ENCODE data around the gene PRAC1.
"Not testable (repeated sequence)": the region's sequence is repeated elsewhere in the genome, so short reads cannot be mapped to it uniquely, and the experiment has no call there.

Gene PRAC1

DNA sequence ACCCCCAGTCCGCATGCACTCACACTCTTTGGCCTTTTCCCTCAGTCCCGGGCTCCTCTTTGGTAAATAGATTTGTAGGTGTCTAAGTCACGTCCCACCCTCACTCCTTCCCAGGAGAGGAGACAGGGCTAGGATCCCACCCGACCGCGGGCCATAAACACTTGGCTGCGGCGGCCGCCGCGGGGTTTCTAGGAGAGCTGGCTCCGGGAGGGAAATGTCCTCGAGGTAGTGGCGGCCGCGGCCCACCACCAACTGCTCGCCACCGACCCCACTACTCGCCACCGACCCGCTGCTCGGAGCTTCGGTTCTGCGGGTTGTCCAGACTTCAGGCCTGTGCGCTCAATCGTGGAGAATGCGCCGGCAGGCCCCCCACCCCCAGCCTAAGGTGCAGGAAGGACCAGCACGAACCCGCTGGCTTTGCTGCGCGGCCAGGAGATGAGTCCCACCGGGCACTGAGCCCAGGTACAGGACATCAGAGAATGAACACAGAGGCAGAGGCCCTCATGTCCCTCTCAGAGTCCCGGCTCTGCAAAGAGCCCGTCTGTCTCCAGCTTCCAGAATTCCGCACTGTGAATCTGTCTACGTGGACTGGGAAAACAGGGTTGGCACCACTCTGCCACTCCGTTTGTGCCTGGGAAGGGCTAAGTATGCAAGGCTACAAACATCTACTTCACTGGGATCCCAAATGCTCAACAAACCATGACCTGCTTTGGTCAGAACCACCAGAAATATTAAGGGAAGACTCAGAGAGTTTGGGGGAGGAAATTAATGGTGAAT lies 3.2 kb upstream of the PRAC1 start:
- no peak for DNase-seq

GRCh38 chr17:48725004-48725287 lies 2.6 kb upstream of the PRAC1 start:
- DNase-seq, result no peak

DNA sequence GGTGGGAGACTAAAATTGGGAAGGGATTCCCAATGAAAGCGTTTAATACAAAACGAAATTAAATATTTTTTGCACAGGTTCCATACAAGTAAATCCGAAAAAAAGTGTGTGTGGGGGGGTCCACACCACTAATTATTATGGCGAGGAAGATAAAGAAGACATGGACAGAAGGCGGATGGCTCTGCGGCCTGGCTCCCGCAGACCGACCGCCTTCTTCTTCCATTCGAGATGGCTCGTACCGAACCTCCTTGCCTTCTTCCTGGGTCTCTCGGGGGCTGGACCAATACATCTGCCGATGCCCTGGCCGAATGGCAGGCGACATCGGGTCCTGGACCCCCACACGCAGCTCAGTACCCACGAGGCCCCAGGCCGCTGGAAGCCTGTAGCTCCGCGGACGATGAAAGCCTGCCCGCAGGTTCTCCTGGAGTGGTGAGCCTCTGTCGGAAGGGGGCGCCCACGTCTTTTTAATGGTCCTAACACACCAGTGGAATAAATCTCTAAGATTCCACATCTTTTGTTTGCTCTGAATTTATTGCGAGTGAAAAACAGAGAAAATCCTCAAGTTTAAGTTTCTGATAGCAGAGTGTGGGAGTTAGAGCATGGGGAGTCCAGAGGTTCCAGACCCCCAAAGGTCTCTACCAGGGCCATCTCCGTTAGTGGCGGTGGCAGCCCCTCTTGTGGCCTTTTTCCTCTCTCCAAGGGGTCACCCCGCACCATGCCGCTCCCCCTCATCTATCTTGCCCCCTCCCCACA lies 2.1 kb upstream of the PRAC1 start:
- DNase-seq, result peak; percentile 37

DNA sequence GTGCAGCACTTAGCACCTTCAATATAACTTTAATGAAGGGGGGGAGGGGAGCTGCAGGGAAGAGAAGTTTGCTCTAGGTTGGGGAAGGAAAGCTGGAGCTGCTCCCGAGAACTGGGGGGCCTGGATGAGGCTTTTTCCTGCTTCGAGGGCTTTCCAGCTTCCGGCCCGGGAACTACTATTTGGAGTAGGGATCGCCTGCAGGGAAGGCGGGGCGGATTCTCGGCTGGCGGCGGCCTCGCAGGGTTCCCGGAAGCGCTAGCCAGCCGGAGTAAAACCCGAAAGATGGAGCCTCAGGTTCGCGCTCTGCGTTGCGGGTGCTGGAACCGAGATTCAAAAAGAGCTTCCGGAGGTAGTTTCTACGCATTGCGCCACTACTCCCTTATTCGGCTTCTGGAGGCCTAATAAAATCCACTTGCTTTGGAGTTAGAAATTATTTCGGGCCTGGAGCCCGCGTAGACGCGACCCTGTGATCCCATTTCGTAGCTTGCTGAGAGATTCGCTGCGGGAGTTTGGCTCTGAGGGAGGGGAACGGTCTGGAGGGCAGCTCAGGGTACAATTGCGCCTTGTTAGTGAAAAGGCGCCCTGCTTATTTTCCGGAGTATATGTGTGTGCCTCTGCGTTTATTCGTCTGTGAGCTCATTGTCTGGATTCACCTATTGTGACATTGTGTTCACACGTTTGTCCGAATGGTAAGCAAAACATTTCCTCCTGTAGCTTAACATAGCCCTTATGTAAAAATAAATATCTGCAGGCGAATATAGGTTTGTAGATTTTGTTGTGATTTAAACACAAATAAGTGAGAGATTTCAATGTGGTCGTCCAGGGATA lies 1.3 kb upstream of the PRAC1 start:
- no peak for DNase-seq

- DNase-seq, result no peak
Observed at GRCh38 chr17:48722915-48723422, 651 bp upstream of the PRAC1 start, which contains the start of gene PRAC2. Gene PRAC2, plus strand, starts transcription at chr17:48723185. Its CDS starts 1,226 bp downstream, at chr17:48724411.

DNA sequence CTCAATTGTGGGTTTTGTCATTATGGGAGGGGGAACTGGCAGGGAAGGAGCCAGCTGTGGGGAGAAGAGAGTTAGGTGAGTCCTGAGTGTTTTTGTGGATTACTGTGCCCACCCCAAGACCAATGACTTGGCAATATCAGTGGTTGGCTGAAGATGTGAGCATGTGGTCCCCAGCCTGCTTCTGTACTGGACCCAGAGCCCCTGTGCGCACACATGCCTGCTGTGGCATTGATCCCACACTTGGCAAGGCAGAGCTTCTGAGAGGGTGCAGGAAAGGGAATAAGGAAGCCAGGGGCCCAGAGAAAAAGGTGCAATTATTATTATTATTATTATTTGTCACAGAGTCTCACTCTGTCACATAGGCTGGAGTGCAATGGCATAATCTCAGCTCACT lies 1.3 kb downstream of the PRAC1 start:
- no peak for DNase-seq

DNA sequence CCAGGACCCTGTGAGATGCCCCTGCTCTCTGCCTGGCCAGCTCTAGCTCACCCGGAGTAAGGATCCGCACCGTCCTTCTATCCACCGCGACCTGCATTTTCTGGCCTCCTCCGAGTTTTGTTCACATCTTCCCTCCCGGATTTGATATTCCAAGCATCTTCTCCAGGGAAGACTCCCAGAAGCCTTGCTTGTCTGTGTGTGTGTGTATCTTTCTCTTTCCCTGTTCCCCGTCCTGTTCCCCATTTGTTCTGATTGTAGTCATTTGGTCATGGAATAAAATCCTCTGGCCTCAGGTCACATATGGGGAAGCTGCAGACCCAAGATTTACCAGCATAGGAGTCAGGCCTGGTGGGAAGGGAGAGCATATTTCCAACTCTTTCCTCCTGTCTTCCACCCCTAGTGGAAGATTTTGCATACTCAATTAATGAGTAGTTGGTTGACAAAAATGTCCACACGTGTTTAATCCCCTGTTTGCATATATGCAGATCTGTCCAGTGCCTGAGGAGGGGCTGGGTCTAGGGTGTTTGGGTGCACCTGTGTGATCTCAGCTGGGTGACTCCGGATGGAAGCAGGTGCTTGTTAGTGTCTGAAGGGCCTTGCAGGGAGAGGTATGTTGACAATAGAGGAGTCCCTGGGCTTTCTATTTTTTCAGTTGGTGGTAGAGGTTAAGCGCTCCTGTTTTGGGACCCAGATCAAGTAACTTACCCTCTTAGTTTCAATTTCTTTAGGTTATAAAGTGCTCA lies 1.9 kb downstream of the PRAC1 start:
- no peak for DNase-seq

GRCh38 chr17:48719642-48720265 lies 2.6 kb downstream of the PRAC1 start:
- no peak for DNase-seq

DNA sequence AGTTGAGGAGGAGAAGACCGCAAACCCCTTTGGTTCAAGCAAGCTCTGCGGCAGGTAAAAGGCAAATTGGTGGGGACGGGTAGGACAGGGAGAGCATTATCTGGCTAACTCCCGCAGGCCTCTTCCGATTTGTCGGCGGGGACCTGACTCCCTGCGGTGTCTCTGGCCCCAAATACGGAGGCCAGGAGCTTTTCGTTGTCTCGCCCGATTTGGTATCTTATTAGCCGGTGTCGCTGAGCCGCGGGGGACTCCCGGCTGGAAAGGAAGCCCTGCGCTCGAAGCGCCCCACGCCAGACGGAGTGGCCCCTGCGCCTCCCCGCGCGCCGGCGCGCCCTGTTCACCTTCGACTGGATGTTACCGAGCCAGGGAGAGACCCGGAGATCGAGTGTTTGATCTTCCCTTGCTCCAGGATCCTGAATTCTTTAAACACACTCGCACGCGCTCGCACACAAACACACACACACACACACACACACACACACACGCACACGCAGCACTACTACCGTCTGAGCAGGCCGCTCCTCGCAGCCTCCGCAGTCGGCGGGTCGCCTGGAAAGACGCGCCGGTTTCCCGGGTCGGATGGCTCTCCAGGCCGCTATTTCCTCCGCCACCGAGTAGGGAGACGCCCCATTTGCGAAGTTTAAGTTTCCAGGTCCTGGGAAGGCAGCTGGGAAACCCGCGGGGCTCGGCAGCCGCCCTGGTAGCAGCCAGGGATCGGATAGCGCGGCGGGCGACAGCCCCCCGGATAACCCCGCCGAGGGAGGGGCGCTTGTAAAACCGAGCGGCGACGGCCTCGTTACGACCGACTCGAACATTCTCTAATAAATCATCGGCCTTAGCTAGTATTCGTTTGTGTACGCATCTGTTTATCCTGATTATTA lies 3.3 kb downstream of the PRAC1 start:
- no peak for DNase-seq

DNA sequence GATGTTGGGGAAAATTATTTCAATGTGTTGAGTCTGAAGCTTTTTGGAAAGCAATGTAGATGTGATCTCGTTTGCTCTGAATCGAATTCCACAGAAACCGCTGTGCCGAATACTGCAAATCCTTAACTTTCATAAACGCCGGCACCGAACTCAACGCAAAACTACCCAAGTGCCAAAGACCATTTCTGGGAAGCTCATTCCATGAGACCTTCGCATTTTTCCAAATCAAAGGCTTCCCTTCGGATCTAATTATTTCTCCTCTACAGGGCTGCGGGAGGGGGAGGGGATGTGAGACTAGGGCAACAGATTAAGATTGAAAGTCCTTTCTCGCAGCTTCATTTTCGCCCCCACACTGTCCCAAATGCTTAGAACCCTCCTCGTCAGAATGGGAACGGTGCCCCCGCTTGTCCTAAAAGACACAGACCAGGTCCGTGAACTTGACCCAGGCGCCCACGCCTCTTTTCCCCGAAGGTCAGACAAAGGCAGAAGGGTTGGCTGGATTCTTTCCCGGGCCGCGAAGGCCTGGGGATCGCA lies 4.0 kb downstream of the PRAC1 start:
- DNase-seq, result no peak

GRCh38 chr17:48717367-48718226 lies 4.7 kb downstream of the PRAC1 start:
- DNase-seq, result no peak

DNA sequence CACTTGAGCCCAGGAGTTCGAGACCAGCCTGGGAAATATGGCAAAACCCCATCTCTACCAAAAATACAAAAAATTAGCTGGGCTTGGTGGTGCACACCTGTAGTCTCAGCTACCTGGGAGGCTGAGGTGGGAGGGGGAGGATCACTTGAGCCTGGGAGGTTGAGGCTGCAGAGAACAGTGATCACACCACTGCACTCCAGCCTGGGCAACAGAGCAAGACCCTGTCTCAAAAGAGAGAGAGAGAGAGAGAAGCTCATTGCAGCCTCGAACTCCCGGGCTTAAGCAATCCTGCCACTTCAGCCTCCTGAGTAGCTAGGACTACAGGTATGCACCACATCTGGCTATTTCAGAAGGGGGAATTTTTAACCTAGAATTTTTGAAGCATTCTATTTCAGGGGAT lies 5.8 kb downstream of the PRAC1 start:
- DNase-seq, result not testable (repeated sequence)

DNA sequence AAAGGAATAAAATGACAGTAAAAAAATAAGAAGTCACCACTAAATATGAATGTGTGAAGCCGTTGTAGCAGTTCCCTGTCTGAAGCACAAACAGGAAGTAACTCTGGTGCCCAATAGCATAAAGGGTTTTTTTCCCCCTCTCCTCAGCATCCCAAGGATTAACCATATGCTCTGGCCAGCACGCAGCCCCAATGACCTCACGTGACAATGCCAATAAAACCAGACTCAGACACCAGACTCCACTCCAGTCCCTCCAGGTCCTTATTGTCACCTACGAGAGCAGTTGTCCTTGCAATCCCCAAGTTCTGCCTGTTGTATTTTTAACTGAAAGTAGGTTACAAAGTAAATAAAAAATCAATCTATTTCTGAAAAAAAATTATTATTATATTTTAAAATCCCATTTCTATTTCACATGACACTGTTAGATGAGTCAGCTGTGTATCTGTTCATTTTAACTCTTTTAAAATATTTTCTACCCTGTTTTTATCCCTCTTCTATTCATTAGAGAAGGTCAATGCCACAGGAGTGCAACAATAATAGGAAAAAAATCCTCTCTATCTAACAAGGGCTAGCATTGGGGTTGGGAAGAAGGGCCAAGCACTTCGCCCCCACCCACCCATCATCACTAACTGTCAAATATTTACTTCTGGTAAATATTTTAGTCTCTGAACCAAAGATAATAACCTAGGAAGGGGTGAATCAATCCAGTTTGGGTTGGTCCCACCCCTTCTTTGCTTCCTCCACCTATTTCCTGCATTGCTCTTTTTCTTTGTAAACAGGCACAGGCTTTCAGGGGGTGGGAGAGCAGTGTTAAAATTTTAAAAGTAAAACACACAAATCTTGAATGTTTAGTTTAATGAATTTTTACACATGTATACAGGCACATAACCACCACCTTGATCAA lies 6.6 kb downstream of the PRAC1 start:
- no peak for DNase-seq

DNA sequence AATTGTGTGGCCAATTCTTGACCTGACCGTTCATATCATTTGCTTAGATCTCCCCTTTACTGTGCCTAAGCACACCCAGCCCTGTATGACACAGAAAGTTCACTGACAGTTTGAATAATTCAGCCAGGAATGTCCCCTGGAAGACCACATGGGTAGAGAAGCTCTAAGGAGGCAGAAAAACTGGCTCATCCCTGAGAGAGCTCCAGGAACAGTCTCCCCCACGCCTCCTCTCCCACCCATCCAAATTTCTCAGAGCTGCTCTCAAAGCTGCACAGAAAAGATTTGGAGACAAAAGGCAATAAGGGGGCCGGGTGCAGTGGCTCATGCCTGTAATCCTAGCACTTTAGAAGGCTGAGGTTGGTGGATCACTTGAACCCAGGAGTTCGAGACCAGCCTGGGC lies 11.2 kb downstream of the PRAC1 start:
- no peak for DNase-seq

GRCh38 chr17:48704361-48705248 lies 17.7 kb downstream of the PRAC1 start:
- peak; percentile 5 for DNase-seq

GRCh38 chr17:48701864-48702532 lies 20.3 kb downstream of the PRAC1 start:
- DNase-seq, result no peak

GRCh38 chr17:48693178-48693577 lies 29.1 kb downstream of the PRAC1 start:
- DNase-seq, result no peak

Measured in DMS79 (cell line).